Measurements from ENCODE around the gene CACNG8.

- no peak for TF ChIP-seq CTCF (IDR thresholded peaks at IDR 0.05; ENCODE audit: poor library complexity)
- TF ChIP-seq EZH2phosphoT487 (IDR thresholded peaks at IDR 0.05; ENCODE audit: low read depth, severe bottlenecking, unreplicated experiment), result no peak
- no peak for TF ChIP-seq EZH2 (IDR thresholded peaks at IDR 0.05; ENCODE audit: borderline replicate concordance)
These were observed 38.8 kb downstream of the CACNG8 start for GRCh38 chr19:54001496-54001895.

Measured in hepatocyte (in vitro differentiated cells).